HG02623 (cell line): ENCODE results near the gene MAP3K10.
"Not testable (repeated sequence)": the region's sequence is repeated elsewhere in the genome, so short reads cannot be mapped to it uniquely, and the experiment has no call there.

Source experiments
- ATAC-seq: cut with Tn5 transposase; IDR thresholded peaks from one replicate; pipeline ENCODE4 v1.9.1; 2021; ENCODE audit warnings: moderate library complexity; ENCODE audit not compliant: unreplicated experiment

The MAP3K10 gene

GRCh38 chr19:40171293-40171692 lies 19.9 kb upstream of the MAP3K10 start:
- not testable (repeated sequence) for ATAC-seq

DNA sequence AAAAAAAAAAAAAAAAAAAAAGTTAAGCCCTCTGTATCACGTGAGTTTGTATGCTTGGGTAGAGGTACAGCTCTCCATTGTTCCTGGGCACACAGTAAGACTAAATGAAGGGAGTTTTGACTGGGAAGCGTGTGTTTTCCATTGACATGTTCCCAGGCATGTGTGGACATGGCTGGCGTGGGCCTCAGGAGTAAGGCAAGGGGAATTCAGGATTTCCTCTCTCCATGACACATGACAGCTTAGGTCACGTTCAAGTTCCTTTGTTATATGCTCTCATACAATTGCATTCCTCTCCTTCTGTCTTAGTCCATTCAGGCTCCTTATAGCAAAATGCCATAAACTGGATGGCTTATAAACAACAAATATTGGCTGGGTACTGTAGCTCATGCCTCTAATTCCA lies 17.1 kb upstream of the MAP3K10 start:
- no peak for ATAC-seq

DNA sequence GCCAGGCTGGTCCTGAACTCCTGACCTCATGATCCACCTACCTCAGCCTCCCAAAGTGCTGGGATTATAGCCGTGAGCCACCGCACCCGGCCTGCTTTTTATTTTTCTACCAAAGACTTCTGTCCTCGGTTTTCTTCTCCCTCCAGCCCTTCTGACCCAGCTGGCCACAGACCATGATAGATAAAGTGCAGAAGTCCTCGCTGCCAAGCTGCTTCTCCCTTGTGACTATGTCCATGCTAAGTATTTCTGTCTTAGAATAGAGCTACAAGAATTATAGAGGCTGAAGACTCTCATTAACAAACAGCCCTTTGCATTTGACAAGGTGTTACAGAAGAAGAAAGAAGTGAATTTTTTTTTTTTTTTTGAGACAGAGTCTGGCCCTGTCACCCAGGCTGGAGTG lies 15.4 kb upstream of the MAP3K10 start:
- ATAC-seq: no peak

DNA sequence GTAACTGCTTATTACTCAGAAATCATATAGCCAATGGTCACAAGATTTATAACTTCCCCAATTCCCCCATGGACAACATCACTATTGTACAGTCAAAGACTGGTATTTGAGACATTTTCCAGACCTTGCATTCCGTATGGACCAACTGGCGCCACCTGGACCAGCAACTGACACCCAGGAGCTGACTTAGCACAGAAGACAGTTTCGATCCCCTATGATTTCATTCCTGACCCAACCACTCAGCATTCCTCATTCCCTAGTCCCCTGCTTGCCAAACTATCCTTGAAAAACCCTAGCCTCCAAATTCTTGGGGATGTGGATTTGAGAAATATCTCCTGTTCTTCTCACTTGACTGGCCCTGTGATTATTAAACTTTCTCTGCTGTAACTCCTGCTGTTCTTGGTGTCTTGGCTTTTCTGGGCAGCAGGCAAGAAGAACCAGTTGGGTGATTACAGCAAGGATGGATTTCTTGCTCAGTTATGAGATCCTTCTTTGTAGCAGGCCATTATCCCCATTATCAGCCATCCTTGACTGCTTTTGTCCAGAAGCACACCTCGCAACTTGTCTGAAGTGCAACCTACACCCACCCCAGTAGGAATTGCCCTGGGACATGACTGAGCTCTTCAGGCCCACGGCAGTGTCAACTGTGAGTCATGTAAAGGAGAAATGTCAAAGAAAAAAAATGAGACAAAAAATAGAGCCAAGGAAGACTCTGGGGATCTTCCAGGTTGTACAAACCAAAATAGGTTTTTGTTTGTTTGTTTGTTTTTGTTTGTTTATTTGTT lies 13.7 kb upstream of the MAP3K10 start:
- ATAC-seq: no peak

DNA sequence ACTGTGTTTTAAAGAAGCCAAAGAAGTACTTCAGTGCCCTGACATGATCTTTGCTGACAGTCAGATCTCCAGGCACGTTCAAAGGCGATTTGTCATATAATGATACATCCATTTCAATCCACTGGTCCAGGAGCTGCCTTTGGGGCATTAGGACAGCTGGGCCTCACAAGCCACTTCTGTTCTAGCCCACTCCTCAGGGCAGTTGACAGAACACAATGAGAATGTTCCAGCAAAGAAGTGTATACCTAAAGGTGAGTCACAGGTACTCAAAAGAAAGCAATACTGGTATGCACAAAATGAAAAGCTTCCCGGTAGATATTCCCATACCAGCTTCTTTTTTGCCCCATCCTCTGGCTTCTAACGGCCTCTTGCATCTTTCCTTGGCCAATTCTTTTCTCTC lies 12.5 kb upstream of the MAP3K10 start:
- ATAC-seq: no peak

DNA sequence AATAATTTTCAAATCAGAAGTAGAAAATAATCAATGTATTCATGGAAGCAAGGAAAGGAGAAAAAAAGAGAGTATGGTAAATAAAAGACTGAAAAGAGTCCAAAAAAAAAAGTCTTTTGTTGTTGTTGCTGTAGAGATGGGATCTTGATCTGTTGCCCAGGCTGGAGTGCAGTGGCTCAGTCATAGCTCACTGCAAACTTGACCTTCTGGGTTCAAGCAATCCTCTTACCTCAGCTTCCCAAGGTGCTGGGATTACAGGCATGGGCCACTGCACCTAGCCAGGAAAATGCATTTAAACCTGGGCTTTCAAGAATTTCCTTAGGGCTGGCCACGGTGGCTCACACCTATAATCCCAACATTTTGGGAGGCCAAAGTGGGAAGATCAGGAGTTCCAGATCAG lies 7.0 kb upstream of the MAP3K10 start:
- no peak for ATAC-seq

DNA sequence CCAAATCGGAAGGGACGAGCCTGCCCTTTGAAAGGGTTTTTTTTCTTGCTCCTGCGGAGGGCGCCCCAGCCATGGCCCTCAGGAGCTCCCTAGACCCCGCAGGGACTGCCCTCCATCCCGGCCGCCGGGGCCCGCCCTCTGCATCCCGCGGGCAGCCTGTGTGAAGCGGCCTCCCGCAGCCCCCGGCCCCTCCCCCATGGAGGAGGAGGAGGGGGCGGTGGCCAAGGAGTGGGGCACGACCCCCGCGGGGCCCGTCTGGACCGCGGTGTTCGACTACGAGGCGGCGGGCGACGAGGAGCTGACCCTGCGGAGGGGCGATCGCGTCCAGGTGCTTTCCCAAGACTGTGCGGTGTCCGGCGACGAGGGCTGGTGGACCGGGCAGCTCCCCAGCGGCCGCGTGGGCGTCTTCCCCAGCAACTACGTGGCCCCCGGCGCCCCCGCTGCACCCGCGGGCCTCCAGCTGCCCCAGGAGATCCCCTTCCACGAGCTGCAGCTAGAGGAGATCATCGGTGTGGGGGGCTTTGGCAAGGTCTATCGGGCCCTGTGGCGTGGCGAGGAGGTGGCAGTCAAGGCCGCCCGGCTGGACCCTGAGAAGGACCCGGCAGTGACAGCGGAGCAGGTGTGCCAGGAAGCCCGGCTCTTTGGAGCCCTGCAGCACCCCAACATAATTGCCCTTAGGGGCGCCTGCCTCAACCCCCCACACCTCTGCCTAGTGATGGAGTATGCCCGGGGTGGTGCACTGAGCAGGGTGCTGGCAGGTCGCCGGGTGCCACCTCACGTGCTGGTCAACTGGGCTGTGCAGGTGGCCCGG lies 815 bp downstream of the MAP3K10 start:
- ATAC-seq: no peak

- no peak for ATAC-seq
These were observed 1.7 kb downstream of the MAP3K10 start for GRCh38 chr19:40192758-40193586.

GRCh38 chr19:40193587-40193849 lies 2.3 kb downstream of the MAP3K10 start:
- no peak for ATAC-seq

GRCh38 chr19:40198272-40198990 lies 7.2 kb downstream of the MAP3K10 start:
- ATAC-seq: no peak

GRCh38 chr19:40200341-40201099 lies 9.3 kb downstream of the MAP3K10 start:
- ATAC-seq: no peak

GRCh38 chr19:40204381-40204780 lies 13.2 kb downstream of the MAP3K10 start:
- ATAC-seq: no peak

DNA sequence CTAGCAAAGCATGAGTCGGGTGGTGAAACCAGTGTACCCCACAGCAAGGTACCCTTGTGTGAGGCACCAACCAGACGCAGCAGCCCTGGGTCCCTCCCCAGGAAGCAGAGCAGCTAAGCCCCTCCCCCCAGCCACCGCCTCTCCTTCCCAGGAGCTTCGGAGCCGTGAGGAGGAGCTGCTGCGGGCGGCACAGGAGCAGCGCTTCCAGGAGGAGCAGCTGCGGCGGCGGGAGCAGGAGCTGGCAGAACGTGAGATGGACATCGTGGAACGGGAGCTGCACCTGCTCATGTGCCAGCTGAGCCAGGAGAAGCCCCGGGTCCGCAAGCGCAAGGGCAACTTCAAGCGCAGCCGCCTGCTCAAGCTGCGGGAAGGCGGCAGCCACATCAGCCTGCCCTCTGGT lies 14.5 kb downstream of the MAP3K10 start:
- ATAC-seq: no peak

- no peak for ATAC-seq
These were observed 17.4 kb downstream of the MAP3K10 start for GRCh38 chr19:40208602-40209001.

DNA sequence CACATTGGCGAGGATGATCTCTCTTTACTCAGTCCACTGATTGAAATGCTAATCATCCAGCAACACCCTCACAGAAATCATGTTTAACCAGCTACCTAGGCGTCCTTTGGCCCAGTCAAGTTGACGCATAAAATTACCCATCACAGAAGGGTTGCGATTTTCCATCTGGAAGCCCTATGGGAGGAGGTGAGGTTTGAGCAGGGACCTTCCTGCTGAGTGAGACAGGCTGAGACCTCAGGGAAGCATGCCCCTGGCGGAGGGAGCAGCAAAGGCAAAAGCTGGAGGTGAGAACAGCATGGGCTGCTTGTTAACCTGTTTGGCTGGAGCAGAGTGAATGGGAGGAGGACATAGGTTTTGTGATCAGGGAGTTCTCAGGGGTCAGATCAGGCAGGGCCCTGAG lies 19.7 kb downstream of the MAP3K10 start:
- no peak for ATAC-seq

GRCh38 chr19:40213251-40213829 lies 22.1 kb downstream of the MAP3K10 start:
- no peak for ATAC-seq

DNA sequence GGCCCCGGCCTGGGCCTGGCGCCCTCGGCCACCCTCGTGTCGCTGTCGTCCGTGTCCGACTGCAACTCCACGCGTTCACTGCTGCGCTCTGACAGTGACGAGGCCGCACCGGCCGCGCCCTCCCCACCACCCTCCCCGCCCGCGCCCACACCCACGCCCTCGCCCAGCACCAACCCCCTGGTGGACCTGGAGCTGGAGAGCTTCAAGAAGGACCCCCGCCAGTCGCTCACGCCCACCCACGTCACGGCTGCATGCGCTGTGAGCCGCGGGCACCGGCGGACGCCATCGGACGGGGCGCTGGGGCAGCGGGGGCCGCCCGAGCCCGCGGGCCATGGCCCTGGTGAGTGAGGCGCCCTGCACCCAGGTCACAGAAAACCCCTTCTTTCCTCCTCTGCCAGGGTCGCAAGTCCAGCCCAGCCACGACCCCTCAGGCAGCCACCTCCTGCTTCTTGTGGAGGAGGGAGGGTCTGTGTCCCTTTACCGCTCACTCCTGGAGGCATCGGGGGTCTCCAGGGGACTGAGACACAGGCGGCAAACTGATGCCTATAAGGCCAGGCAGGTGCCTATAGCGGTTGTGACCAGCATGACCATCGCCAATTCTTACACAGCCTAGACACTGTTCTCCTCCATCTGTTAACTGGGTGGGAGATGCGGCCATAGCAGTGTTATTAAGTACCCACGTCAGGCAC lies 22.8 kb downstream of the MAP3K10 start:
- ATAC-seq: no peak

GRCh38 chr19:40214936-40215335 lies 23.7 kb downstream of the MAP3K10 start:
- no peak for ATAC-seq

GRCh38 chr19:40216013-40216776 lies 25.0 kb downstream of the MAP3K10 start:
- ATAC-seq: no peak
